ENCODE measurements around the gene TMEM198. TPM values are rescaled to one million over a fixed set of nuclear protein-coding genes. Genes with fewer than 3 reads are reported as not detected.

The TMEM198 gene
- total and polyA plus RNA-seq, 2 experiments from 2014 or later, result 6.7 to 12.2 TPM

DNA sequence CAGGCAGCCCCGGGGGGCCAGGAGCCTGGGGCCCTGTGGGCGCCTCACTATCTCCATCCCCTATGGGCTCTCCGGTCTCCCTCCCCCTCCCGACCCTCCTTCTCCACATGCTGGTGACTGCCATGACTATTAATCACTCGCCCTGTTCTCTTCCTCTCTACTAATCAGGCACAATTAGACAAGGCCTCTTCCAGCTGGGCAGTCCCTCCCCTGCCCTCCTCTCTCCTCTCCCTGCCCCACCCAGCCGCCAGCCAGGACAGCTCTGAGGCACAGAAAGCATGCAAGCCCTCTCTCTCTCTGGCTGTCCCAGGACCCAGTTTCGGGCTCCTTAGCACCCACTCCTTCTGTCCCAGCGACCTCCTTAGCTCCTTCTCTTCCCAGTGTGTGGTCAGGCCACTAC lies 23.7 kb upstream of the TMEM198 start:
- no peaks in the 10 kb centered on the region for H3K27me3 ChIP-seq
- H3K4me1 ChIP-seq (ENCODE audit: low read depth), result peaks cover 63% of the 10 kb centered on the region
- TF ChIP-seq, protein P1, sequence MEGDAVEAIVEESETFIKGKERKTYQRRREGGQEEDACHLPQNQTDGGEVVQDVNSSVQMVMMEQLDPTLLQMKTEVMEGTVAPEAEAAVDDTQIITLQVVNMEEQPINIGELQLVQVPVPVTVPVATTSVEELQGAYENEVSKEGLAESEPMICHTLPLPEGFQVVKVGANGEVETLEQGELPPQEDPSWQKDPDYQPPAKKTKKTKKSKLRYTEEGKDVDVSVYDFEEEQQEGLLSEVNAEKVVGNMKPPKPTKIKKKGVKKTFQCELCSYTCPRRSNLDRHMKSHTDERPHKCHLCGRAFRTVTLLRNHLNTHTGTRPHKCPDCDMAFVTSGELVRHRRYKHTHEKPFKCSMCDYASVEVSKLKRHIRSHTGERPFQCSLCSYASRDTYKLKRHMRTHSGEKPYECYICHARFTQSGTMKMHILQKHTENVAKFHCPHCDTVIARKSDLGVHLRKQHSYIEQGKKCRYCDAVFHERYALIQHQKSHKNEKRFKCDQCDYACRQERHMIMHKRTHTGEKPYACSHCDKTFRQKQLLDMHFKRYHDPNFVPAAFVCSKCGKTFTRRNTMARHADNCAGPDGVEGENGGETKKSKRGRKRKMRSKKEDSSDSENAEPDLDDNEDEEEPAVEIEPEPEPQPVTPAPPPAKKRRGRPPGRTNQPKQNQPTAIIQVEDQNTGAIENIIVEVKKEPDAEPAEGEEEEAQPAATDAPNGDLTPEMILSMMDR (IDR thresholded peaks at IDR 0.05; ENCODE audit: low read depth, low read length), result no peak
- no peak overlapping the region for H3K4me3 ChIP-seq
- H3K27ac ChIP-seq, result peak overlapping the region; percentile 81
- no peak for DNase-seq (ENCODE audit: low read depth in 1 of 2, low spot score in 1 of 2)
- H3K9me3 ChIP-seq (ENCODE audit: low read depth), result no peaks in the 10 kb centered on the region
- no peaks in the 10 kb centered on the region for H3K36me3 ChIP-seq

DNA sequence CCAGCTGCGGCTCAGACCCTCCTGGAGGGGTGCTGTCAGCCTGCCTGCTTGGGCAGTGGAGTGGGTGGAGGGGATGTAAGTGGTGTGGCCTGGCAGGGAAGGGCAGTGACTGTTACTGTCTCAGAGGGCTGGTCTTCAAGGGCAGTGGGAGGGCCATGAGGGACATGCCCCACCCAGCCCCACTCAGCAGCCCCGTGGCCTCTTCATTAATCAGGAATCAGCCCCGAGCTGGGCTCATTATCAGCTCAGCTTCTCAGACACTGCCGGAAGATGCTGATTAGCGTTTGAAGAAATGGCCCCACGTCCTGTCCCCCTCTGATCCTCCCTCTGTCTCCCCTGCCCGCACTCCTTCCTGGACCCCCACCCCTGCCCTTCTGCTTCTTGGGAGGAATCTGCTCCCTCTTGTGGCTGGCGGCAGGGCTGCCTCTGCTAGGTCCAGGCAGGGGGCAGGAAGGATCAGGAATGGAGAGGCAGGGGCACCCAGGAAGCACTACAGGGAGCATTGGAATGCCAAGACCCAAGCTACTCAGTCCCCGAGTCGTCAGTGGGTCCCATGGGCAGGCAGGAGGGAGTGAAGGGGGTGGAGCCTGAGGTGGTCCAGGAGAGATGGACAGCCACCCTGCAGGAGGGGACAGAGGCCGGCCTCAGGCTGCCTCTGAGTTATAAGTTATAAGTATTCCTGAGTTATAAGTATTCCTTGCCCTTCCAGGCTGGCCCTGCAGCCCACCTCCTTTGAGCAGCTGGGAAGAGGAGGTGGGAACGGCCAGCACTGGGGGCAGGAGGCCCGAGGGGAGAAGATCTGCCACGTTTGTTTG lies 22.6 kb upstream of the TMEM198 start:
- peak; percentile 52 to 85 for DNase-seq (ENCODE audit: low read depth in 1 of 2, low spot score in 1 of 2)
- Histone ChIP-seq H3K9me3 (ENCODE audit: low read depth) (no peaks in the 10 kb centered on the region), H3K27ac (peak overlapping the region; percentile 81), H3K27me3 (no peaks in the 10 kb centered on the region), H3K36me3 (no peaks in the 10 kb centered on the region), H3K4me1 (ENCODE audit: low read depth) (peaks cover 75% of the 10 kb centered on the region), H3K4me3 (no peak overlapping the region)
- TF ChIP-seq, protein P1 (IDR thresholded peaks at IDR 0.05; ENCODE audit: low read depth, low read length), result peak; percentile 85

DNA sequence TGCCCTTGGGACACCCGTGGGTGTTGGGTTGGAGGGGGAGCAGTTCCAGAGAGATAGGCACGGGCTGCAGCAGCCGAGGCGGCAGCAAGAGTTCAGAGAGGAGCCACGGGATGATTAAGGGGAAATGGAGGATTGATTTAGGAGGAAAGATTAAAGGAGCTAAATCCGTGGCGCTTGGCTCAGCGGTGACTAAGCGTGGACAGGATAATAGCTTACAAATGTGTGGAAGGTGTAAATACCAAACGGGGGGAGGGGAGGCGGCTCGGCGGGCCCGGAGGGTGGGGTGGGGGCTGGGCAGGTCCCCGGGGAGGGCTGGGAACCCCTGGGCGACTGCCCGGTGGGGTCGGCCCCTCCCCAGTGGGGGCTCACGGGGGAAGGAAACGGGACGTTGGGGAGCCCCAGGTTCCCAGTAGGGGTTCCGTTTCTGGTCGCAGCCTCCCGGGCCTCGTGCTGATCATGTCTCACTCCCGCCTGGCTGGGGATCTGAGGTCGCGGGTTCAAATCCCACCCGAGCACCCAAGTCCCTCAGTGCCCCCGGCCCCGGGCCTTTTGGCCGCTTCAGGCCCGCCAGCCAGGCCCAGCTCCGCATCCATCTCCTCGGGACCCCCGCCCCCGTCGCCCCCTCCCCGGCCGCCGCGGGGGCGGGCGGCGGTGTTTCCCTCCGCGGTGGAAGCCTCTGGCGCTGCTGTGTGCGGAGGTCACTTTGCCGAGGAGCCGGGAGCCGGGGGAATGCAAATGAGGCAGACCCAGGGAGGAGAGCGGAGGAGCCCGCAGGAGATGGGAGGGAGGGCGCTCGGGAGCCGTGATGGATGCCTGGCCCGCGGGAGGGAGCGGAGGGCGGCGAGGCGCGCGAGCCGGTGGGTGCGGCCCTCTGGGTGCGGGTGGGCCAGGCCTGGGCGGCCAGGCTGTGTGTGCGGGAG lies 21.5 kb upstream of the TMEM198 start:
- H3K9me3 ChIP-seq (ENCODE audit: low read depth), result no peaks in the 10 kb centered on the region
- TF ChIP-seq, protein P1 (IDR thresholded peaks at IDR 0.05; ENCODE audit: low read depth, low read length), result no peak
- no peaks in the 10 kb centered on the region for H3K36me3 ChIP-seq
- no peaks in the 10 kb centered on the region for H3K27me3 ChIP-seq
- peak overlapping the region; percentile 11 for H3K4me3 ChIP-seq
- H3K27ac ChIP-seq, result peak overlapping the region; percentile 81
- peaks cover 83% of the 10 kb centered on the region for H3K4me1 ChIP-seq (ENCODE audit: low read depth)
- peak; percentile 61 to 88 for DNase-seq (ENCODE audit: low read depth in 1 of 2, low spot score in 1 of 2)

DNA sequence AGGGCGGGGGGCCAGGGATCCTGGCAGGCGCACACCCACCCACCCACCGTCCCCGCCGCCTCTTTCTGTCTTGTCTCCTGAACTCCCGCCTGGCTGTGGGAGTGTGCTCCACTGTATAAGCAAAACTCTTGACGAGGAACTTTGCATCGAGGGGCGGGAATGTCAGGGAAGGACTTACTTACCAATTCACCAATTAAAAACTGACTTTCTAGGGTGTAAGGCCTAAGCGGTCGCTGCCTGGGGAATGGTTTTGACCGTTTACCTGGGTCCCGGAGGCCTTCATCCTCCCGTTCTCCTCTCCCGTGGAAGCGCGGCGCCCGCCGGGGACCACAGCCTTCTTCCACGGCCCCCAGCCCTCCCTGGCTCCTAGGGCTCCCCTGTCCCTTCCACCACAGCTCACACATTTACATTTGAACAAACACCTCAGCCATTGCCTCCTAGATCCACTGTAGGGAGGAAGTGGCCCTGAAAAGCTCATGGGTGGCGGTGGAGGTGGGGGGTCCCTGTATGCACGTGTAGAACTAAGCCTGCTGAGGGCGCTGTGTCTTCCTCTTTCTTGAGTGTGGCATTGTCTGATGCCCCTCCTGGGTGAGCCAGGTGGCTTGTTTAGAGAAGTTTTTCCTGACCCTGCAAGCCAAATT lies 20.7 kb upstream of the TMEM198 start:
- Histone ChIP-seq H3K36me3 (no peaks in the 10 kb centered on the region), H3K4me1 (ENCODE audit: low read depth) (peaks cover 83% of the 10 kb centered on the region), H3K9me3 (ENCODE audit: low read depth) (no peaks in the 10 kb centered on the region), H3K27me3 (no peaks in the 10 kb centered on the region), H3K27ac (peak overlapping the region; percentile 81), H3K4me3 (peak overlapping the region; percentile 11)
- DNase-seq (ENCODE audit: low read depth in 1 of 2, low spot score in 1 of 2), result peak; percentile 42 to 51
- TF ChIP-seq, protein P1 (IDR thresholded peaks at IDR 0.05; ENCODE audit: low read depth, low read length), result no peak

DNA sequence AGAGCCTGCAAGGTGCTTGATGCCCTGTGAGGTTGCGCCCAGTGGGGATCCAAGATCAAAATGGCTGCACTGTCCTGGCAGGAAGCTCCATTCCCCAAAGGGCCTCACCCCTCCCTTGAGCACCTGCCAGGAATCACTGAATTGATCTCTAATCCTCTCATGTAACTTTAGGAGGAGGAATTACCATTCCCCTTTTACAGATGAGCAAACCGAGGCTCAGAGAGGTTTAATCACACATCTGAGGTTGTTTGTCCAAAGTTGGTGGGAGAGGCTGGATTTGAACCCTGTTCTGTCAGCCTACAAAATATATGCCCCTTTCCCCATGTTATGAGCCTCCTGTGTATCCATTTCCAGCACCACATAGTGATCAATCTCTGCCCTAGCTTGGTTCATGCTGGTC lies 19.0 kb upstream of the TMEM198 start:
- Histone ChIP-seq H3K36me3 (no peaks in the 10 kb centered on the region), H3K4me1 (ENCODE audit: low read depth) (peaks cover 79% of the 10 kb centered on the region), H3K4me3 (no peak overlapping the region), H3K27me3 (no peaks in the 10 kb centered on the region), H3K27ac (peak overlapping the region; percentile 44), H3K9me3 (ENCODE audit: low read depth) (no peaks in the 10 kb centered on the region)
- TF ChIP-seq, protein P1 (IDR thresholded peaks at IDR 0.05; ENCODE audit: low read depth, low read length), result no peak
- DNase-seq (ENCODE audit: low read depth in 1 of 2, low spot score in 1 of 2), result no peak
